SJSA1 (cell line): Measurements from ENCODE around the gene NACC1. TPM values are rescaled to one million over a fixed set of nuclear protein-coding genes. Genes with fewer than 3 reads are reported as not detected.

Experiments used
- DNase-seq, 2 experiments: peaks; one replicate each; pipeline ENCODE4 v3.0.0-alpha.2; 2015 to 2020; ENCODE audit warnings: low spot score in 2 of 2, low read depth in 1 of 2
- H3K27ac ChIP-seq: fragments of 250-450 bp; sonication (Bioruptor Pico); 2 replicates; pipeline ENCODE4 v1.5.1; 2020; ENCODE audit warnings: mild to moderate bottlenecking, moderate library complexity
- H3K27me3 ChIP-seq: fragments of 250-450 bp; sonication (Bioruptor Pico); replicated peaks from 2 replicates; pipeline ENCODE4 v1.5.1; 2020; ENCODE audit warnings: mild to moderate bottlenecking, moderate library complexity
- H3K36me3 ChIP-seq: fragments of 250-450 bp; sonication (Bioruptor Pico); 2 replicates; pipeline ENCODE4 v1.5.1; 2020; ENCODE audit warnings: mild to moderate bottlenecking
- H3K4me1 ChIP-seq: fragments of 250-450 bp; sonication (Bioruptor Pico); replicated peaks from 2 replicates; pipeline ENCODE4 v1.6.1; 2021; ENCODE audit warnings: mild to moderate bottlenecking
- H3K4me3 ChIP-seq: fragments of 250-450 bp; sonication (Bioruptor Pico); 2 replicates; pipeline ENCODE4 v1.5.1; 2020; ENCODE audit warnings: mild to moderate bottlenecking
- H3K9me3 ChIP-seq: fragments of 250-450 bp; sonication (Bioruptor Pico); replicated peaks from 2 replicates; pipeline ENCODE4 v1.5.1; 2020; ENCODE audit warnings: mild to moderate bottlenecking
- total RNA-seq: library from RNA; depleted of rRNA; stranded (reverse); fragments of >200 nt; shearing (Covaris generic); gene quantifications from 2 replicates; pipeline ENCODE4 v1.2.3, GENCODE V29; 2014

The NACC1 gene
- total RNA-seq, 1 experiment from 2014 or later = 75.9 TPM

DNA sequence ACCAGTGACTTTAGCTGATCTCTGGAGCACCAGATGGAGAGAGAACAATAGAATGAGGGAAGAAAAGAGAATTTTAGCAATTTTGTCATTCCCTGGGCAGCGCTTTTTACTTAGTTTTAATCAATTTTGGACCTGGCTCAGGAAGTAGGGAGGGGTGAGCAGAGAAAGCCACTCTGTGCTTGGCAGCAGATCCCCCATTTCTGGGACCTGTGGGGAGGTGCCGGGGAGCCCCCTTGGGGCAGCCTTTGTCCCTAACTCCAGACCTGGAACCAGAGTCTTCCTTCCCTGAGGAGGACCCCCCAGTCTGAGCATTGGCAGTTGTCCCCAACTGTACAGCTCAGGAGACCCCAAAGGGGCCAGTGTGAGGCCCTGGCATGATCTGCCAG is 25.9 kb upstream of the NACC1 start:
- DNase-seq = no peak
- no peak overlapping the region for H3K4me3 ChIP-seq
- H3K27me3 ChIP-seq = no peaks in the 10 kb centered on the region
- peaks cover 5% of the 10 kb centered on the region; the same call in 1 of the 2 replicates for H3K36me3 ChIP-seq
- no peaks in the 10 kb centered on the region for H3K9me3 ChIP-seq
- no peak overlapping the region for H3K27ac ChIP-seq
- H3K4me1 ChIP-seq = no peaks in the 10 kb centered on the region

DNA sequence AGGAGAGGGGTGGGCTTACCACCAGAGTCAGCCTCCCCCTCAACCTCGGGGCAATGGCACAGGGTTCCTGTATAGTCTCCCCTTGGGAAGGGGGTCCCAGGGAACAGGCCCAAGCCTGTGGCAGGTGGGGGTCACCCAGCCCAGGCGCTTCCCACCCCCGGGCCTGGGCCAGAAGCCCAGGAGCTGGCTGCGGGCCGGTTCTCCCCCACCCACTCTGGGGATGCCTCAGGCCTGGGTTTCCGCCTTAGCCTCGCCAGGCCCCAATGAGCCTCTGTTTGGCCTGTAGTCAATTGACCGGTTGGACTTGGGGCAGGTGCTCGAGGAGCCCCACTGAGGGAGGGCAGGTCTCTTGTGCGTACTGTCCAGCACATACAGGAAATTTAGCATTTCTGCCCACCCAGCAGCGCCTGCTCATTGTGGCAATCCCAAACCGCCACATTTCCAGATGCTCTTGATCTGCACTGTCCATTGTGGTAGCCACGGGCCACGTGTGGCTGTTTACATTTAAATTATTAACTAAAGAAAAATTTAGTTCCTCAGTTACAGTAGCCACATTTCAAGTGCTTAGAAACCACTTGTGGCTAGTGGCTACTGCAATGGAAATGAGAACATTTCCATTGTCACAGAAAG is 25.3 kb upstream of the NACC1 start:
- Histone ChIP-seq H3K27ac (no peak overlapping the region), H3K4me1 (no peaks in the 10 kb centered on the region), H3K4me3 (no peak overlapping the region), H3K36me3 (peaks cover 5% of the 10 kb centered on the region; the same call in 1 of the 2 replicates), H3K27me3 (no peaks in the 10 kb centered on the region), H3K9me3 (no peaks in the 10 kb centered on the region)
- no peak for DNase-seq

DNA sequence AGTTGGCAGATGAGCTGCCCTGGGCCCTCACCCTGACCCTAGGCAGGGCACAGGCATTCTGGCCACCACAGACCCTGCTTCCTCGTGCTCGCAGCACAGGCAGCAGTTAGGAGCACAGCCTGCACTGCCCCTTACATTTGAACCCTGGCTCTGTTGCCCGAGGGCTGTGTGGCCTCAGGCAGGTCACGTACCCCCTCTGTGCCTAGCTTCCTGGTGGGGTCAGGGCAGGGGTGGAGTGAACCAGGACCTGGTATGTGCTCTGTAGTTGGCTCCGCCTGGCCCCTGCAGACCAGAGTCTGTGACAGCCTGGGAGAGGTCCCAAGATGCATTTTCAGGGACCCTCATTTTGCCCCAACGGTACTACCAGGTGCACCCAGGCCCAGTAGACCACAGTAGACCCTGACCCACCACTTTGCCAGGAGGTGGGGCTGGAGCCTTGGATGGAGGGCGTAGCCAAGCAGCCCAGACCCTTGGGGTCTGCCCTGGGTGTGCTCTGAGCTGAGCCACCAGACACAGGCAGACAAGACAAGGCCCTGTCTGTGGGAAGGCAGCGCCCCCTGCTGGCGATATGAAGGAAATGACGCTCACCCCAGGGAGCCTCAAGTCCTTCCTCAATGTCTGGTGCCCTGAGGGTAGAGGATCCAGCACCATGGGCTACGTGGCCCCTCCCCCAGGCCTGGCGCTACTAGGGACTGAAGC is 24.5 kb upstream of the NACC1 start:
- Histone ChIP-seq H3K4me3 (no peak overlapping the region), H3K9me3 (no peaks in the 10 kb centered on the region), H3K27me3 (no peaks in the 10 kb centered on the region), H3K27ac (no peak overlapping the region), H3K4me1 (no peaks in the 10 kb centered on the region), H3K36me3 (peaks cover 5% of the 10 kb centered on the region; the same call in 1 of the 2 replicates)
- peak; percentile 69 to 78 for DNase-seq

DNA sequence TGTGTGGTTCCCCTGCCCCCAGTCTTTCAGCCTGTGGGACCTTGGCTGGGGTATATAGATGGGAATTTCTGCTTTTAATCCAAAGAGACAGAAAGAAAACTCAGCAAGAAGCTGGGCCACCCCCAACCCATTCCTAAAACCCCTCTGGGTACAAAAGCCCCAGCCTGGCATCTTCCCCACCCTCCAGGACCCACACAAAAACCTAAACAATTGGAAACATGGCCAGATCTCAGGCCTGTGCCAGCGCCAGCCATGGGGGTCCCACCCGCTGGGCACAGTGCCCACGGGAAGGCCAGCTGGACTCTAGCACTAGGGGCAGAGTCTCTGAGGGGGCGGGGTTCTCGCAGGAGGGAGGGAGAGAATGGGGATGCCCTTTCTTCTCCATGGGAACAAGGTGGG is 24.0 kb upstream of the NACC1 start:
- H3K36me3 ChIP-seq = peaks cover 5% of the 10 kb centered on the region; the same call in 1 of the 2 replicates
- no peak for DNase-seq
- no peak overlapping the region for H3K27ac ChIP-seq
- H3K9me3 ChIP-seq = no peaks in the 10 kb centered on the region
- H3K4me3 ChIP-seq = no peak overlapping the region
- H3K27me3 ChIP-seq = no peaks in the 10 kb centered on the region
- H3K4me1 ChIP-seq = no peaks in the 10 kb centered on the region

DNA sequence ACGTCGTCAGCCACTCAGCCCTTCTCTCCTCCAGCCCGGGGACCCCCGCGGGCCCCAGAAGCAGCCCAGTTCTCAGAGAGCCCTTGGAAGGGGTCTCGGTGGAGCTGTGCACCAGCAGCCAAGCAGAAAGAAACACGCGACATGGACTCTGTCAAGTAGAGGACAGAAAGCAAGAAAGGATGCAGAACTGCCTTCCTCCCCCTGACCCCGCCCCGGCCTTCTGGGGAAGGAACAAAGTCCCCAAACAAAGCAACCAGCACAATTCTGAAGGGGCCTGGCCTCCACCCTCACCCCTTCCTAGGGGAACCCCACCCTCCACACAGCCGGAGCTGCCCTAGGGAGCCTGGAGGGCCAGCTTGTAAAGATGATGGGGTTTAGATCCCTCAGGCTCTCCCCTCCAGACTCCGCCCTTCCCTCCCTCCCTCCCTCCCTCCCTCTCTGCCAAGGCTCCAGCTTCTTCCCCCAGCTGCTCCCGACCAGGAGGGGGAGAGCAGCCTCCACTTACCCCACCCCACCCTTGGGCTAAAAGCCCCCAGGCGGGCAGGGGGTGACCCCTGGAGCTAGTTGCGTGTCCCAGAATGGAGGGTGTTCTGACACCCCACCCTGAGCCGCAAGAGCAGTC is 23.2 kb upstream of the NACC1 start:
- DNase-seq = no peak
- H3K4me3 ChIP-seq = no peak overlapping the region
- no peaks in the 10 kb centered on the region for H3K4me1 ChIP-seq
- no peak overlapping the region for H3K27ac ChIP-seq
- no peaks in the 10 kb centered on the region for H3K9me3 ChIP-seq
- no peaks in the 10 kb centered on the region for H3K27me3 ChIP-seq
- peaks cover 5% of the 10 kb centered on the region; the same call in 1 of the 2 replicates for H3K36me3 ChIP-seq

DNA sequence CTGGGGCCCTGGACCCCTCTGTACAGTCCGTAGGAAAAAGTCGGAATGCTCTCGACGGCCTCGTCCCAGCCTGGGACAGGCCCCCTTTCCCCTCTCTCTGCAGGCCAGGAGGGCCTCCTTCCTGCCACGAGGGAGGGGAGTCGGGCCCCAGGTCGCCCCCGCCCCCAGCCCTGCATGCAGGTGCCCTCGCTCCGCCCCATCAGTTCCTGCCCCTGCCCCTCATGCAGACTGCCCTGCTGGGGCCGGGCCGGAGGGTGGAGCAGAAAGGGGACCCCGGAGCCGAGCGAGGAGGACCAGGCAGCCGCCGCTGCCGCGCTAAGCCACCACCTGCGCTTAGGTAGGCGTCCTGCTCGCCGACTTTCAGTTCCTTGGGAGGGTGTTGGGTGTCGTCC is 22.7 kb upstream of the NACC1 start:
- H3K9me3 ChIP-seq = no peaks in the 10 kb centered on the region
- DNase-seq = no peak
- H3K4me3 ChIP-seq = no peak overlapping the region
- H3K27ac ChIP-seq = no peak overlapping the region
- no peaks in the 10 kb centered on the region for H3K4me1 ChIP-seq
- H3K27me3 ChIP-seq = no peaks in the 10 kb centered on the region
- peaks cover 5% of the 10 kb centered on the region; the same call in 1 of the 2 replicates for H3K36me3 ChIP-seq

DNA sequence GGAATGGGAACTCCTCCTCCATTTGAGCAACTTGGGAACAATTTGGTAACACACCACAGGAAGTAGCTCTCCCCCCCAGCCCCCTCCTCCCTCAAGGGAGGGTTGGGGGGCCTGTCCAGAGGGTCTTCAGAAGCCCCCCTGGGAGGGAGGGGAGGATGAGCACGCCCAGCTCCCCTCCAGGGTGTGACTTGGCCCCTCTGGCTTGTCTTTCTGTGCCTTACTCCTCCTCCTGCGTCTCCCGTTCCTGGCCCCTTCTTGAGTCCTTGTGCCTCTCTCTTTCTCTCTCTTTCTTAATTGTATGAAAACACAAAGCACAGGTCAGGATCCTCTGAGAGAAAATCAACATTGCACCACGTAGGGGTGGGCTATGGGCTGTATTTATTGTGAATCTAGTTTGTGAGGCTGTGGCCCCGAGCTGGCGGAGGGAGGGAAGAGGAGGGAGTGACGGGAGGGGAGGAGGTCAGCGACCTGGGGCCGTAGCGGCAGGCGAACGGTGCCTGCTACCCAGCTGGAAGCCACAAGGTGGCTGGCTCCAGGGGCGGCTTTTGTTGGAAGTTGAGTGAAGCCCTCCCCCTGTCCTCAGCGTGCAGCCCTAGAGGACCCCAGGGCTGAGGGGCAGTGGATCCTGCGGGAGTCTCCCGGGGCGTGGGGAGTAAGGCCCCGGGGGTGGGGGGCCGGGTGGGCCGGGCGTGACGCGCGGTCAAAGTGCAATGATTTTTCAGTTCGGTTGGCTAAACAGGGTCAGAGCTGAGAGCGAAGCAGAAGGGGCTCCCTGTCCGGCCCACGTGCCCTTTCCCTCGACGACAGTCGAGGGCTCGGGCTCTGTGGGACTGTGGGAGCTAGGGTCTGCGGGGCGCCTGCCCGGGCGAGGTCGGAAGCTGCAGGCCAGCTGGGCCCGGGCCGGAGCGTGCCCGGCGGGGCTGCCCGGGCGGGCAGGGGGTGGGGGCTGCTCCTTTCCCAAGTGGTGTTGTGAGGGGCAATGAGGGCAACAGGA is 21.8 kb upstream of the NACC1 start:
- no peaks in the 10 kb centered on the region for H3K4me1 ChIP-seq

DNA sequence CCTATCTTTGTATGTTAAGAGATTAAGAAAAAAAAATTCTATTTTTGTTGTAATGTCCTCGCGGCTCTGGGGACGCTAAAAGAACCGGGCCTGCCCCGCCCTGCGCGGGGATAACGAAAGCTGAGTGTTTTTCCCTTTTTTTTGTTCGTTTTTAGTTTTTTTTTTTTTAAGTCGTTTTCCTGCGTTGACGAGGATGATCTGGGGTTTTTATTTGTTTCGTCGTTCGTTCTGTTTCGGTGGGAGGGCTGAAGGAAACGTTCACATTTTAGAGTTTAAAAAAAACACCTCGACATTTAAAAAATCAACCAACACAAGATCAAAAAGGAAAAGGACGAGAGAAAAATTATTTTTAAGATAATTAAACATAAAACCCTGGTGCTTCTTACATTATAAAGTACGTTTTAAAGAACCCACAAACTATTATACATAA is 21.0 kb upstream of the NACC1 start:
- Histone ChIP-seq H3K36me3 (peaks cover 3% of the 10 kb centered on the region; the same call in 1 of the 2 replicates), H3K27me3 (no peaks in the 10 kb centered on the region), H3K4me1 (no peaks in the 10 kb centered on the region), H3K27ac (no peak overlapping the region), H3K9me3 (no peaks in the 10 kb centered on the region), H3K4me3 (no peak overlapping the region)
- DNase-seq = no peak

More for the DNA sequence above, 21.8 kb upstream of the NACC1 start:
- Histone ChIP-seq H3K27me3 (no peaks in the 10 kb centered on the region), H3K4me3 (no peak overlapping the region), H3K36me3 (peaks cover 5% of the 10 kb centered on the region; the same call in 1 of the 2 replicates), H3K9me3 (no peaks in the 10 kb centered on the region), H3K27ac (no peak overlapping the region)
- no peak for DNase-seq

DNA sequence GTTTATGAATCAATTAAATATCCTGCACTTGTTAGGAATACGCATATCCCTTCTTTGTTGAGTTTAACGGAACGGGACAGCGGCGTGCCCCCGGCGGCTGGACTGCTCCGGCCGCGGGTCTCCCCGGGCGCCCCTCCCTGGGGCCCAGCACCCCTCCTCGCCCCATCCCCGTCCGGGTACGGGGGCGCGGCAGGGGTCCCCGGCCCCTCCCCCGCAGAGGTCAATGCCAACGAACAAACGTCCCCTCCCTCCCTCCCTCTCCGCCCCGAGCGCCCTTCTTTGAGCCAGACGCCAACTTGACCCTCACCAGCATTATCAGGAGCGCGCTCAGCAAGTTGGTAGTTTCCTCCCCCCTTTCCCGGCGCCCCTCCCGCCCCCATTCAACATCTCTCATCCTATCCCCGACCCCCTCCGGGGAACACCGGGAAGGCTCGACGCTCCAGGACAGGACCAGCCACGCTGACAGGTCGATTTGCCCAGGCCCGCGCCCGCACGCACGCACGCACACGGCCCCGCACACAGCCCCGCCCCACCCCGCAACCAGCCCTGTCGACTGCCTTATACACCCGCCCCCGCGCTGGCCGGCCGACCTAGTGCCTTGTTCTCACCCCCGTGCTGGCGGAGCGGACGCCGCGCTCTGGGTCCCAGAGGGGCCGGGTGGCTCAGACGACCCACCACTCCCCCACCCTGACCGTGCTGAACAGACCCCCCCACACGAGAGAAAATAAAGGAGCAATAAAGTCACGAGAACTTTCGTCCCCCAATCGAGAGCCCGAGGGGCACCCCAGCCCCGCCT is 20.4 kb upstream of the NACC1 start:
- DNase-seq = no peak
- Histone ChIP-seq H3K4me3 (no peak overlapping the region), H3K27ac (no peak overlapping the region), H3K27me3 (no peaks in the 10 kb centered on the region), H3K36me3 (peaks cover 3% of the 10 kb centered on the region; the same call in 1 of the 2 replicates), H3K4me1 (no peaks in the 10 kb centered on the region), H3K9me3 (no peaks in the 10 kb centered on the region)

DNA sequence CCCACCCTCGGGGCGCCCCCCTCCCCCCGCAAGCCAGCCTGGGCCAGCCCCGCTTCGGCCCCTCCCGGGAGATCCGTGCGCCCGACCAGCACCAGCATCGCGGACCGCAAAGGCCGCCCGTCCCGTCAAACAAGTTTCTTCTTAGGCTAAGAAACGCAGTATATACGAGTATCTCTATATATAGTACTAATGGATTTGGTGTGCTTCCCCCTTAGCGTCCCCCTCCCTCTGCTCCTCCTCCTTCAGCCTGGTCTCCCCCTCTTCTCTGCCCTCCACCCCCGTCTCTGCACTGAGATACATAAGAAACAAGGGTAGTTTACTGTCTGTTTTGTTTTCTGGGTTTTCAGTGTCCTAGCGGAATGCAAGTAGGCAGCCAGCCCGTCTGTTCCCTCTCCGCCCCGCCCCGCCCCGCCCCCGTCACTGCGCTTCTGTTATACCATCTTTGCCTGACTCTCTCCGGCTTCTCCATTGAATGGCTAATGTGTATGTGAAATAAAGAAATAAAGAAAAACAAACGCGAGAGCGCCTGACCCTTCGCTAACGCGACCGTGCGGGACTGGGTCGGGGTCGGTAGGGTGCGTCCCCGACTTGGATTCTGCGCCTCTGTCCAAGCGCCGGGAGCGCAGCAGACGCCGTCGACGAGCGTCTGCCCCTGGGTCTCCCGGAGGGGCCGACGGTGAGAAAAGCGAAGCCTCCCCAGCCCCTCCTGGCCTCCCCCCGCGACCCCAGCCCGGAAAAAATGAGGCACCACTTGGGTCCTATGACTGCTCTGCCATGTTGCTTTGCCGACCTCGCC is 19.6 kb upstream of the NACC1 start:
- no peaks in the 10 kb centered on the region for H3K9me3 ChIP-seq
- DNase-seq = no peak
- no peaks in the 10 kb centered on the region for H3K4me1 ChIP-seq
- H3K36me3 ChIP-seq = peaks cover 3% of the 10 kb centered on the region; the same call in 1 of the 2 replicates
- H3K27ac ChIP-seq = no peak overlapping the region
- H3K27me3 ChIP-seq = no peaks in the 10 kb centered on the region
- H3K4me3 ChIP-seq = no peak overlapping the region

DNA sequence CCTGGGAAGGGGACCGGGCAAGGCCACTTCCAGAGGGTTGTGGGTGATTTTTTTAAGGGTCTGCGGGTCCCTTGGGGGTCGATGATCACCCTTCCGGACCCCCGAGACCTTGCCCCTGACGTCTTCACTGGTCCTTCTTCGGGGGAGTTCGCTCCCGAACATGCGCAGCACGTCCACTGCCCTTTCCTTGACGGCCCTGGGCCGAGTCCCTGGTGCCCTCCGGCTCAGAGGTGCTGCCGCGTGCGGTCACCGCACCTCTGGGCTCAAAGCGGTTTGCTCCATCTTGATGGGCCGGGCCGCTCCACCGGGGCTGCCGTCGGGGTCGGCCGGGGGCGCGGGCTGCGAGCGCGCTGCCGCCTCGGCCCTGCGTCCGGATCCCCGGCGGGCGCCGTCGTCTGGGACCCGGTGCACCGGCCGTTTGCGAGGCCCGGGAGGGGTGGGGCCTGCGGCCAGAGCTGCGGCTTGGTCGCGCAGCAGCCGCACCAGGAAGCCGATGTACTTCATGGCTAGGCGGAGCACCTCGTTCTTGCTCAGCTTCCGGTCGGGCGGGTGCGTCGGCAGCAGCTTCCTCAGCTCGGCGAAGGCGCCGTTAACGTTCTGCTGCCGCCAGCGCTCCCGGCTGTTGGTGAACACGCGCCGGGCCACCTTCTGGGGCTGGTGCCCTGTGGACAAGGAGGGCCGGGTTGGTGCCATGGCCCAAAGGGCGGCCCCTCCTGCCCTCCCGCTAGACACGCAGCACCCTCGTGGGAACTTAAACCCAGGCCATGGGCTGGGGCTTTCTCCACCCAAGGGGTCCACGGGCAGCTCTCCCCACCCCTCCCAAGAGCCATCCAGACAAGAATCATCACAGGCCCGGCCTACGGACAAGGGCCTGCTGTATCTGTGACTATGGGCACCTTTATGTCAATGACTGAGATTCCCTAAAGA is 18.7 kb upstream of the NACC1 start:
- no peaks in the 10 kb centered on the region for H3K27me3 ChIP-seq
- H3K4me3 ChIP-seq = no peak overlapping the region
- no peak for DNase-seq
- H3K36me3 ChIP-seq = peaks cover 3% of the 10 kb centered on the region; the same call in 1 of the 2 replicates
- no peaks in the 10 kb centered on the region for H3K9me3 ChIP-seq
- no peaks in the 10 kb centered on the region for H3K4me1 ChIP-seq
- no peak overlapping the region for H3K27ac ChIP-seq
